Epithelial cell of proximal tubule (primary cell): ENCODE results near the gene ICAM2. TPM values are rescaled to one million over a fixed set of nuclear protein-coding genes. Genes with fewer than 3 reads are reported as not detected.

ENCODE experiments used
- DNase-seq: peaks from one replicate; pipeline ENCODE4 v3.0.0-alpha.2; 2011; ENCODE audit warnings: low read depth
- H3K4me3 ChIP-seq: 2 replicates; pipeline ENCODE4 v1.5.1; 2011; ENCODE audit warnings: low read depth, mild to moderate bottlenecking, low read length
- total RNA-seq: library from RNA; depleted of rRNA; stranded (reverse); fragments of >200 nt; gene quantifications from 2 replicates; pipeline ENCODE4 v1.2.3, GENCODE V29; 2015
- TF ChIP-seq, protein P1 (sequence below): conservative IDR thresholded peaks from 2 replicates; pipeline ENCODE4 v1.5.1; 2012; ENCODE audit warnings: low read depth, mild to moderate bottlenecking, low read length

Gene ICAM2
- total RNA-seq, 1 donor from 2014 or later, result 19.9 TPM

DNA sequence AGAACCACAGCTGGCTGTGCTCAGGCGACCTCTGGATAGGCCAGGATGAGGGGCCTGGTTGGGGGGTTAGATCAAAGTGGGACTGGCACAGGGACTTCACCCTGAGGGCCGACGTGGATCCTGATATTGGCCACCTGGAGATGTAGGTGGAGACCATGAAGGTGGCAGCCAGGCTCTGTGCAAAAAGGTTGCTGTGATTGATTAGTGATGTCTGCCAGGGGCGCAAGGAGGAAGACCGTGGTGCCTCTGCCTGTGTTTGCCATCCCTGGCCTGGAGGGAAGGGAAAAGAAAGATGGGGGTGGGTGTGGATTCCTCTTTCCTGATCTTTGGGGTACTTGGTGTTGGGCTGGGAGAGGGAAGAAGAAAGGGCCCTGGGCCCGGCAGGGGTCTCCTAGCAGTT lies 47.2 kb downstream of the ICAM2 start:
- no peak overlapping the region for H3K4me3 ChIP-seq
- TF ChIP-seq, protein P1, sequence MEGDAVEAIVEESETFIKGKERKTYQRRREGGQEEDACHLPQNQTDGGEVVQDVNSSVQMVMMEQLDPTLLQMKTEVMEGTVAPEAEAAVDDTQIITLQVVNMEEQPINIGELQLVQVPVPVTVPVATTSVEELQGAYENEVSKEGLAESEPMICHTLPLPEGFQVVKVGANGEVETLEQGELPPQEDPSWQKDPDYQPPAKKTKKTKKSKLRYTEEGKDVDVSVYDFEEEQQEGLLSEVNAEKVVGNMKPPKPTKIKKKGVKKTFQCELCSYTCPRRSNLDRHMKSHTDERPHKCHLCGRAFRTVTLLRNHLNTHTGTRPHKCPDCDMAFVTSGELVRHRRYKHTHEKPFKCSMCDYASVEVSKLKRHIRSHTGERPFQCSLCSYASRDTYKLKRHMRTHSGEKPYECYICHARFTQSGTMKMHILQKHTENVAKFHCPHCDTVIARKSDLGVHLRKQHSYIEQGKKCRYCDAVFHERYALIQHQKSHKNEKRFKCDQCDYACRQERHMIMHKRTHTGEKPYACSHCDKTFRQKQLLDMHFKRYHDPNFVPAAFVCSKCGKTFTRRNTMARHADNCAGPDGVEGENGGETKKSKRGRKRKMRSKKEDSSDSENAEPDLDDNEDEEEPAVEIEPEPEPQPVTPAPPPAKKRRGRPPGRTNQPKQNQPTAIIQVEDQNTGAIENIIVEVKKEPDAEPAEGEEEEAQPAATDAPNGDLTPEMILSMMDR, result no peak
- DNase-seq, result no peak

GRCh38 chr17:63972796-63973195 lies 47.6 kb downstream of the ICAM2 start, which contains the start of gene SCN4A:
TSS of gene SCN4A (minus strand) at chr17:63972918. CDS start at chr17:63972841, 77 bp downstream.
- TF ChIP-seq, protein P1, result no peak
- no peak for DNase-seq
- H3K4me3 ChIP-seq, result no peak within 1 kb of the TSS

DNA sequence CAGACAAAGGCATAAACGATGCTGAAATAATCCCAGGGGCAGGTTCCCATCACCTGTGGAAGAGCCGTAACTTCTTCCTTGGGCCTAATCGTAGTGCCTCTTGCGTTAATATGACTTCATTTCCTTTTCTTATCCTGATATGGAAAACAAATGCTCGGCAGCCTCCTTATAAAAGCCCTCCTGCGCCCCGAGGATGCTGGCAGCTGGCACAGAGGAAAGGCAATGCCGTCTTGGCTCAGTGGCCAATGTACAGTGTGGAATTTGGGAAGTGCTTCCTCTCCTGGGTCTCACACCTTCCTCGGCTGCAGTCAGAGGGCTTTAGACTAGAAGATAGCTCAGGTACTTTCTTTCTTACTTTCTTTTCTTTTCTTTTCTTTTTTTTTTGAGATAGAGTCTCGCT lies 51.2 kb downstream of the ICAM2 start:
- H3K4me3 ChIP-seq, result no peak overlapping the region
- DNase-seq, result no peak
- TF ChIP-seq, protein P1, result no peak

DNA sequence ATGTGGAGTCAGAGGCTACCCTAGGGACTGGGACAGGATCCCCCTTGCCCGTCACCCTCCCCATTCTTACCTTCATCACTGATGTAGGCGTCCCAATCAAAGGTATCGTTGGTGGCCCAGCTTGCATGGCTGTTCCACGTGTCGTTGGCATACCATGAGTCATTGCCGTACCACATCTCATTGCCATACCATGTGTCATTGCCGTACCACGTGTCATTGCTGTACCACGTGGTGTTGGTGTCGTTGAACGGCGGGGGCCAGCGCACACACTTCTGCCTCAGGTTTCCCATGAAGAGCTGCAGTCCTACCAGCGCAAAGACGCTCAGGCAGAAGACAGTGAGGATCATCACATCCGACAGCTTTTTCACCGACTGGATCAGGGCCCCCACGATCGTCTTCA lies 52.5 kb downstream of the ICAM2 start:
- TF ChIP-seq, protein P1, result no peak
- H3K4me3 ChIP-seq, result no peak overlapping the region
- no peak for DNase-seq

GRCh38 chr17:63966646-63967264 lies 53.7 kb downstream of the ICAM2 start:
- TF ChIP-seq, protein P1, result no peak
- H3K4me3 ChIP-seq, result no peak overlapping the region
- no peak for DNase-seq

- no peak for DNase-seq
- TF ChIP-seq, protein P1, result no peak
- no peak overlapping the region for H3K4me3 ChIP-seq
These were observed 57.3 kb downstream of the ICAM2 start for GRCh38 chr17:63963123-63963522.

DNA sequence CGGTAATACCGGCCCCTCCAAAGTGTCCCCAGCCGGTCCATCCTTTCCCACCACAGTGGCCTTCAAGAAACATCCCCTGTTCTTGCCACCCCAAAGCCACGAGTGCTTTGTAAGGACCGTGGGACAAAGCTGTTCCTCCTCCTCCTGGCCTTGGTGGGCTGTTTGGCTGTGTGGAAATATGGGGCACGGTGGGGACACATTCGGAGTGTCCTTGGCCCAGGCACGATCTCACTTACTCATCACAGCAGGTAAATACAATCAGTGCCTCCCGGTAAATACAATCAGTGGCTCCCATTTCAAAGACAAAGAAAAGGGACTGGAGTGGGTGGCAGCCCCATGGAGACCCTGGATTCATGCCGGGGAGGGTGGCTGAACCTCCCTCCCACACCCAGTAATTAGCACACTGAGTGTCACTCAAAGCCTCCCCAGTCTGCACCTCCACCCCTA lies 58.1 kb downstream of the ICAM2 start:
- no peak overlapping the region for H3K4me3 ChIP-seq
- TF ChIP-seq, protein P1, result no peak
- DNase-seq, result no peak
